Measurements from ENCODE around the gene ERLIN1.

The ERLIN1 gene

DNA sequence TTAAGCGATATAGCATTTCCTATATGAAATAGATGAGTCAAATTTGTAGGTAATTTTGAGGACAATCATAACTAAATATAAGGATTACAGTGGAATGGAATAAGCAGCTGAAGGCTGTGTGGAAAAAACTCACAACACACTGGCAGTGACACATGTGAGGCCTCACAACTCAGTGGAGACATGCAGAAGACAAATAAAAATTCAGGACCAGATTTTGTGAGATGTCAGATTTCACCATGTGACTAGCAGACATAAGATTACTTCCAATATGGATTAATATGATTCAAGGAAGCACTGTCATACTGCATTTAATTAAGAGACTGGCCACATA lies 17.6 kb downstream of the ERLIN1 start:
- DNase-seq, result no peak

DNA sequence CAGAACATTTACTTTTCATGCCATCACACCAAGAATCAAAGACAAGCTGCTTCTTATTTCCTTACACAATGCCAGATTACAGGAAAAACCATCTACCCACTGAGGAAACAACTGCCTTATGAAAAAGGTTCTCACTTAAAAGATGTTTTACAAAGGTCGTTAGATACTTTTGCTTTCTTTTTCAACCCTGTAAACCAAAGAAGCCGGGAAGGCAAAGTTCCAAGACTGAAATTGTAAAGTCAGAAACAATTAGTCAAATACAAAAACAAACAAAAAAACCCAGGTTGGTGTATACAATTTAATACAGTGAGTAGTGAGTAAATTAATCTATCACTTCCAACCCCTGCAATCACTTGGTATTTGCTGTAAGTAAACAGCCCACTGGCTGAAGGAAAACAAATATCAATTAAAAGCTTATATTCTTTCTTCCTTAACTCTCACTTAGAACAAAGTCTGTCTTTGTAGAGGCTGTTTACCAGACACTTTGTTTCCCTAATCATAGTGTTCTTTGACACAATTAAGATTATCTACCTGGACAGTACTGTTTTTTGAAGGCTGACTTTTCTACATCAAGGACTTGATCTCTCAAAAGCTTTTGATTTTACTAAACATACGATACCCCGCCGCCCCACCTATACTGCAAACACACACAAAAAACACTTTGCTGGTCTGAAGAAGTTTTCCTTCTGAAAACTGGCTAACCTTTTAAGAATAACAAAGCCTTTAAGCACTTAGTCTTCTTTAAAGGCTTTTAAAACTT lies 18.1 kb downstream of the ERLIN1 start:
- DNase-seq, result no peak

DNA sequence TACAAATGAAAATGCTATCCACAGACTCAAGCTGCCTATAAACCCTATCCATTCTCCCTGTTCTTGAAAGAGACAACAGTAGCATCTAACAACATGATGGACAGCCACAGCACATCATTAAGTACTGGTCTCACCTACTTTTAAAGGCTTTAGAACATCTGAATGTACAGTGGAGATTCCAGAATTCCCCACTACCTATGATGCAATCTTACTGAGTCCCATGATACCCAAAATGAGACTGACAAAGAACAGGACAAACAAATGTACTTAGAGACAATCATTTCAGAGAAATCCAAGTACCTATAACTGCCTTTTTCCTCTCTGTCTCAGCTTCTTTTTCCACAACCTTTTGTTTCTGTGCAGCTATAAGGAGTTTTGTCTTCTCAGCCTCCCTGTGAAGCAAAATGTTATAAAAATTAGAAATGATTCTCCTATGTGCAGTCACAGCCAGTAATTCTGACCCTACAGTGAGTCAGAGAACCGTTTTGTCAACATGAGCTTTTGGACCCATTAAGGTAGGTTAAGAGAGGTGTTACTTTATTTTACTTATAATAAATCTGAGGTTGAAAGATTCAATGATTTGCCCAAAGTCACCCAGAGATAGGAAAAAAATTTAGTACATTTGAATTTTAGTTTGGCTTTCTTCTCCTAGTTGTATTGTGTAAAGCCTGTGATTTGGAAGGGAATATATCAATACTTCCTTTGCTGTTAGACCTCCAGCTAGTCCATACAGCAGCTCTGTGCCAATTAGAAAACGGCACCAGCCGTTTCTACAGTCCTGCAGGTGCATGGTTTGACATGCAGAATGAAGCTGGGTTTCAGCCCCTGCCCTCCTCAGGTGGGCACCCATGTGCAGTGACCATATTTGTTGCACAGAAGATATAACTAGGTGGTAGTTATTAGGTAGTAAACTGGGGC lies 21.9 kb downstream of the ERLIN1 start:
- no peak for DNase-seq

DNA sequence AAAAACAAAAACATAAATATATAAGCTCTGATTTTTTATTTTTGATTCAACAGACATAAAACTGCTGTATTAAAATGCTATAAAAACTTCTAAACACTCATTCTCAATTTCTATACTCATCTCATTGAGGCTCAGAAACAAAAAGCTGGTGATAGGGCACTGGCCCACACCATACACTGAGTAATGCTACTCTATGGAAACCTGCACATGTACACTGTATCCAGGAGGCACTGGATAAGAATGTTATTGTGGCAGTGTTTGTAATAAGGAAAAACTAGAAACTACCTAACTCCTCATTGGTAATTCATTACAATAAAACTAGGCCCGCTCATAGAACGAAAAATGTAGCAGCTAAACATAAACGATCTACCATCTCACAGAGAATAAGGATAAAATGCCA lies 23.1 kb downstream of the ERLIN1 start:
- DNase-seq, result no peak

DNA sequence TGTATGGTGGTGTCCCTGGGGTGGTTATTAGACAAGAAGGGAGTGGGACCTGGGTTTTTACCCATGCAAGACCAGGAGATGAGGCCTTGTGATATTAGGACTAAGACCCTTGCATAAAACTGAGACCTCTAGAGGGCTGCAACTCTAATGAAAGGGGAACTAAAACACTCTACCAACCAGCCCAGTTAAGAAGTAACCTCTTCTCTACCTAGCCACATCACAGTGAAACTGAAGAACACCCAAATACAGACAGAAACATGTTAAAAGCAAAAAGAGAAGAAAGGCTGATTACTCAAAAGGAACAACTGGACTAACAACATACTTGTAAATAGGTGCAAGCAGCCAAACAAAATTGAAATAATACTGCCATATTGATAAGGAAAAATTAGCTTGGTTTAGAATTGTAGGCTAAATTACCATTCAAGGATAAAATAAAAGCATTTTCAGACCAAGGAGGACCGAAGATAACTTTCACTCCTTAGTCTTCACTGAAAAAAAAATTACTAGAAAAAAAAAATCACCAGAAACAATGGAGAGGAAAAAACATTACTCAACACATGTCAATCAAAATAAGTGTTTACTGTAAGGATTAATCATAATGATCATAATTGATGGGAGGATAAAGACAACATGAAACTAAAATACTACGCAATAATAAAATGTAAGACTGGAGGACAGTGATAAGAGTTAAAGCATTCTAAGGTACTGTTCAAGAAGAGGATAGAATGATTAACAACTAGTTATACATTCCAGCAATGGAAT lies 27.6 kb downstream of the ERLIN1 start:
- no peak for DNase-seq

DNA sequence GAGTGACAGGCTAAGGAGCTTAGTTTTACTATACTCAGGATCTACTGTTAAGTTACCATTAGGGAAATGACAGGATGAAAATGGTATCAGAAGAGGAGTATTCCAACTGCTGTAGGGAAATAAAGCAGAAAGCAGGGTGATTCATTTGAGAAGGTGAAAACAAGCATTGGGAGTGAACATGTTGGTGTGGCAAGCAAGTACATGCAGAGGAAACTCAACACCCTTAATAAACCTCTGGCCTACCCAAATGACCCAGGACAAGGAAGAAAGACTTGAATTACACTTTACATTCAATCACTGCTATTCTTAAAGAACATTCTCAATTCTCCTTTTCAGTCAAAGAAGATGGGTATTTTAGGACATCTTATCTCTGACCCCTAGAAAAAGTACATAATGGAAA lies 28.7 kb downstream of the ERLIN1 start:
- no peak for DNase-seq

DNA sequence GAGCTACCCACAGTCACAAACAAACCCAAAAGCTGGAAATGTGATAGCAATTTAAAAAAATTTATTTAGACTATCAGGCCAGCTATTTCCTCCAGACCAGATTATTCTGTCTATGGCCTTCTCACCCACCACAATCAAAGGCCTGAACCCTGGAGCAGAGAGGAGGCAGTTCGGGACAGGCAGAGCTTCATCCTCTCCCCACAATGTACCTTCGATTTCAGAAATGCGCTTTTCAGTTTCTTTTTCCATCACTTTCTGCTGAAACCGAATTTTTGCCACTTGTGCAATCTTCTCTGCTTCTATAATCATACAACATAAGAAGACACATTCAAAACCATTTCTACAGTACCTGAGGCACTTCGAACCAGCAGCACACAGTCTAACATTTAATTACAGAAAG lies 29.9 kb downstream of the ERLIN1 start:
- no peak for DNase-seq

DNA sequence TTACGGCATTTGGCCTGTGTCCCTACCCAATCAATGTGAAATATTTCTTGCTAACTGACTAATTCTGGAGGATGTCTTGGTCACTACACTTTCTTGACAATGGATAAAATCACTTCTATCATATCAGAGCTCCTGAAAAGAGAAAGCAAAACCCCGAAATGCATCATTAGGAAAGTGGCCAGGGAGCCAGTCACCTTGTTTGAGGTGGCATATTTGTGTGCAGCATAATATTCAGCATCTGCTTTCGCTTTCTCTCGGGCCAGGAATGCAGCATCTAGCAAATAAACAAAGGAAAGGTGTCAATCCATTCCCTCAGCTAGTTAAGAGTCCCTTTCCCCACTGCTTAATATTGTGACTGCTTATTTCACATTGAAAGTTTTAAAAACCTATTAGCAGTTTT lies 31.2 kb downstream of the ERLIN1 start:
- DNase-seq, result no peak

DNA sequence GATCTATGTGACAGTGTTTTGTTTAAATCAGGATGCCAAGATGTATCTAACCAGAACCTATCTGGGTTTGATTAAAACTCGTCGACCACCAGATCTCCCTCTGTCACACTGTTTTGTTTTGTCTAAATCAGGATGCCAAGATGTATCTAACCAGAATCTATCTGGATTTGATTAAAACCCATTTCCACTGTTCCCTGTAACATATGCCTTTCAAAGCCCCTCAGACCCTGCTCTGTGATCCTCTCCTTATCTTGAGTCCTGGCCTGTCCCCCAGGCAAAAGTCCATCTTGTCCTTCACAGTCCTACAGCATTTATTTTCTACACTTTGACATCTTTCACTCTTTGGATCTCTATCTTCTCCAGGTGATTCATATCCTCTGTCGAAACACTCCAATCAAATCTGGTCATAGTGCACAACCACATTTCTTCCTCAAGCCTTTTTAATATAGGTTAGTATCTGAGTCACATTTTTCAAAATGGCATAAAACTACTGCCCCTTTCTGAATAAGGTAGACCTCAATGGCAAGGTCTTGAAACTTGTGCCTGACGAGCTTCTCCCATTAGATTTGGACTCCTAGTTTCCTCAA lies 32.5 kb downstream of the ERLIN1 start:
- no peak for DNase-seq

DNA sequence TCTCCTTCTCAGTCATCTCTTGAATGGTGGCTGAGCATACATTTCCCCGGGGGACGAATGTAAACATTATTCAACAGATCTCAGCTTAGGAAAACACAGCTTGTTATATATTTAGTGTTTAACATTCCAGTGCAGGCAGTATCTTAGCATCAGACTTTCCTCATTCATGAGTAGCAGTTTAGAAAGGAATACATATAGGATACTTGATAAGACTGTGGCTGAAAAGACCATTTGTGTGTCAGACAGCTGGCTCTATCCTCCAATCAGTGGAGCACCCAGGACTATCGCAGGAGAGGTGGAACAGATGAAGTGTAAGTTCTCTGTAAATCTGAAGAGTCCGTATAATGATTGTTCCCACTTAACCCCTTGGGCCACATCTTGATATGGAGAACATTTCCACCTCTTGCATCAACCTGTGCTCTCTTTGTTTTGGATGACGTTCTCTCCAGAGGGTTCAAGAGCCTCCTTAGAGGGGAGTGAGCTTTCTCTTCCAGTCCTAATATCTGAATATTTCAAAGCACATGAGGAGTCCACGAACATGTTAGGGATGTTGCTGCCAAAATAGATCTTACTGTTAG lies 34.0 kb downstream of the ERLIN1 start:
- DNase-seq, result no peak

DNA sequence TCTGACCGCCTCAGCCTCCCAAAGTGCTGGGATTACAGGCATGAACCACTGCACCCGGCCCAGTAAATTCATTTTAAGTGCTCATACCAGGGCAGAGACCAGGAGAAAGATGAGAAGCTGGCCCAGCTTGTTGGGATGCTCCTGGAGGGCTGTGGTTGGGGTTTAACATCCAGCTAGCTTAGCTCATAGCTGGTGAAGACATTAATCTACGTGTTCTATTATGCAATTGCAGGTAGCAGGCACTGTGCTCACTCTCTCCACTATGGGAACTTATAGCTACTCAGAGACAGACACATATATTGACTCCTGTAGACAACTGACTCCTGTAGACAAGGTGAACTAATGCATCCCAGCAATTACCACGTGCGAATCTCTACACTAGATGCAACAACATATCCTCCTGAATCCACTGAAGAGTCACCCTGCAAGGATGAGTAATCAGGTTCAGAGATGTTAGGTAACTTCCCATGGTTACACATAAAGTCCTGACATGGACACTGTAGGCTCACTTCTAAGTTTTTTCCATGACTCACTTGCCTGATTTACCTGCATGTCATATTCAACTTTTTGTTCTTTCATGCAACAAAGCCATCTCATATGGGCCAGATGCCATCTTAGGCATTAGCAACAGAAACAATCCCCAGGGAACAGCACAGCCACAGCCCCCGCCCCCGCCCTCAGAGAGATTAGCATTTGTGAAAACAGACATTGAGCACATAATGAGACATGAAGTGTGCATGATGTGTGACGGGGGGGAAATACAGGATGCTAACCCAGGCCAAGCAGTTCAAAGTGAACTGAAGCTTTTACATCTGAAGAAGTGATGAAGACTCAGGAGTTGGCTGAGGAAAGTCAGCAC lies 37.2 kb downstream of the ERLIN1 start:
- no peak for DNase-seq

DNA sequence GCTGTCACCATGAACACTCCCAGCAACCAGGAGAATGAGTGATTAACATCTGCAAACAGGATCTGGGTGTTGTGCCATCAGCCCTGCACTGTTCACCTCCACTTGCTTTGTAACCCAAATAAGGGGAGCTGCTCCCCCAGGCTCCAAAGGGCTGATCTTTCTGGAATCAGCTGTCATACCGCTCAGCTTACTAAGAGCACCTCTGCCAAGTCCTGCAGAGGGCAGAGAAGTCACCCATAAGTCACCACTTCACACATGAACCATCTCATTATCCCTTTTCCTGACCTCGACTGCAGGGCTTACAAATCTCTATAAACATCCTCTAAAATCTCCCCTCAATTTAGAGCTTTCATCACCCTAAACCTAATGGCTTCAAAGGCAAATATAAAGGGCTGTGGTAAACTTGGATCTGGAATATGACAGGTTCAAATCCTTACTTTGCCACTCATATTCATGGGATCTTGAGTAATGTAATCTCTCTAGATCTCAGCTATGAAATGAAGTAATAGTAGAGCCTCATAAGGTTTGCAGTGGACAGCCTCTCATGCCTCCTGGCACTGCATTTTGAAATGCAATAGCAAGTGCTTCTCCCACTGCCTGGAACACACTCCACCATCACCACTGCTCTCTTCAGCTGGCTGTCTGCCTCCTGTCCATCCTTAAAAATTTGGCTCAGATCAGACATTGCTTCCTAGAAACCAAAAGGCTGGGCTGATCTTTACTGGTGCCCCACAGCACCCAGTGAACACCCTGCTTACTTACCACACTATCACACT lies 38.8 kb downstream of the ERLIN1 start:
- no peak for DNase-seq

DNA sequence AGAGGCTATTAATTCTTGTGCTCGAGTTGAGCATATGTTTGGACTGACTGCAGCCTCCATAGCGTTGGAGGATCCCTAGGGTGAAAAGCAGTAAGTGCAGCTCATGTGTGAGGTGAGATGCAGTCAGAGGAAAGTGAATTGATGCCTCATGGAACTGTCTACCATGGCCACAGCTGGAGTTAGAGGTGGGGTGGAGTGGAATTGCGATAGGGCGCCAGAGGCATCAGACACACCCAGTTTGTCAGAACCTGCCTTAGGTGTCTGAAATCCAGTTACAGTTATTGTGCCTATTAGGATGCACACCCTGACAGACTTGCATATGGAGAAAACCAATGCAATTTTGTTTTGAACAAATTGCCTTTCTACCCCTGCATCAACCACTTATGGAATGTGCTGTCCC lies 39.4 kb downstream of the ERLIN1 start:
- DNase-seq, result no peak

DNA sequence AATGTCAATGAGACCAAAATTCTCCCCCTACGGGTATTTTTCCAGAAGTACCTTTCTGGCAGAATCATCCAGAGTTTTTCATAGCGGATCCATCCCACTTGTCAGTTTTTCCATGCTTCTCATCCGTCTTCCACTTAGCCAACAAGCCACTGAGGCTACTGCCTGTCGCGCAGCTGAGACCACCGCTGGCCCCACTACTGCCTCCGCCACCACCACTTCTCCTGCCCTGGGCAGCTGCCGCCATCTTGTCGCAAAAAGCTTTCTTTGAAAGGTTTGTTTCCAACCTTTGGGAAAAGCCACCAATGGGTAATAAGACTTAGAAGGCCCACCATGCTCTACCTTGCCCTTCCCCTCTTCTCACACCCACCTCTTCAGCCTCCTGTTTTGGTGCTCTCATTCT lies 42.1 kb downstream of the ERLIN1 start:
- DNase-seq, result no peak

DNA sequence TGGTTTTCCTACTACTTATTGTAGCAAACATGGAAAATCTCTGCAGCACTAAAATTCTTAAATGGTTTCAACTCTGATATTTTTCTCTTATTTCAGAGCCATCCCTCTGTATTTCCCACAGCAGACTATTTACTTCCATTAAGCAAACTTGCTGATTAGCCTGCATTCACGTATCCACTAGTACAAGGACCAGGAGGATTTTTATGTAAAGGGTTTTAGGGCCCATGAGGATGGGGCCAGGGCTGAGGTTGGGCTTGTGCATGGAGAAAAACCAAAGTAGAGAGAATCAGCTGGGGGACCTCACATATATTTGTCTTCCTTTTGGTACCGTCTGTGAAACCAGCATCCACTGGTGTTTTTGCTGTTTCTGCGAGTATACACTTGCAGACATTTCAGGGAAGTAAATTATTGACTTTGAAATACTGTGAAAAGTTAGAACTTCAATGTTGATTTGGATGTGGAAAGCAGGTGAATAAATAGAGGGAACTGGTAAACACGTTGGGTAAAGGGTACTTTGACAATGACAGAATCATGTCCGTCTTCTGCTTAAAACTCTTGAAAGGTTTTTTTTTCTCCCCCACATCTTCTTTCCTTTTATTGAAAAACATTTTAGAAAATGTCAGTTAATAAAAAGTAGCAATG lies 44.3 kb downstream of the ERLIN1 start:
- no peak for DNase-seq

DNA sequence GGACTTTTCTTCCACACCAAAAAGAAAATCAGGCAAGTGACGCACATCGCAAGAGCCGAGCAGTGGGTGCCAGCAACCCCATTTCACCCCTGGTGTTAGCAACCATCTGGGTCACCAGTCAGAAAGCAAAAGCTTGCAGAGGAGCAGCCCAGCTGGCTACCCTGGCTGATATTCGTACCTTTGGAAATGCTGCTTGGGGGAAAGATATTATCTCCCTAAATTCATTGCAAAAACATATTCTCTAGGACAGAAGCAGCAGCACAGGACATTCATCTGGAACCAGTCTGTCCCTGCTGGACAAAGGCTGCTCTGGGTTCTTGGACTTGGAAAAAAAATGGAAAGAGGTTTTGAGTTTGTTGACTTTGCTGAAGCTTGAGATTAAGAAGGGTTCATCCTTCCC lies 45.8 kb downstream of the ERLIN1 start:
- DNase-seq, result no peak

DNA sequence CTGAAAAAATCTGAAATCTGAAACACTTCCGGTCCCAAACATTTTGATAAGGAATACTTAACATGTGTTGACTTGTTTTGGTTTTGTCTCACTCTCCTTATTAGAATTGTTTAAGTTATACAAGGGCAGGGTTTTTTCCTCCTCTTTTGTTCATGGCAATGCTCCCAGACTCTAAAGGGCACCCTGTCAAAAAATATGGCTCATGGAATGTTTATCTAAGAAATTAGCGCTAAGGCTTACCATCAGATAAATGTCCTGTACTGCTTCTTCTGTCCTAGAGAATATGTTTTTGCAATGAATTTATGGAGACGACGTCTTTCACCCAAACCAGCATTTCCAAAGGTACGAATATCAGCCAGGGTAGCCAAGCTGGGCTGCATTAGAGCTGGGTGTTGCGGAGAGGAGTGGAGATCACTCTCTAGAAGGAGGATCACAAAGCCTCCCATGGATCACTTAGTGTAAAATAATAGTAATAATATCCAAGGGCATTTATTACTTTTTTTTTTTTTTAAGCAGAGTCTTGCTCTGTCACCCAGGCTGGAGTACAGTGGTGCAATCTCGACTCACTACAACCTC lies 46.8 kb downstream of the ERLIN1 start:
- no peak for DNase-seq

DNA sequence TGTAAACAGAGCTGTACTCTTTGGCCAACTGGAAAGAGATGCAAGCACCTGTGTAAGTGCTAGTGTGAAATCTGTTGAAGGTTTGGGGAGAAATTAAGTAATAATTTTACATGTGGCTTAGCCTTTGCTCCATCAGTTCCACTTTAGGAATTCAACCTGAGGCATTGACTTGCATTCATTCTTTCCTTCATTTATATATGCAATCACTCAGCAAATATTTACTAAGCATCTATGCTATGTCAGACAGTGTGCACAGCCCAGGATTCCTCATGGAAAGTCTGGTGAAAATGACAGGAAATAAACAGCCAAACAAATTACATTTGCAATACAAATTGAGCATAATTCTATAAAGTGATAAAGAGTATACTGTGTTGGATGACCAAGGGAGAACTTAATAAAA lies 50.3 kb downstream of the ERLIN1 start:
- no peak for DNase-seq

DNA sequence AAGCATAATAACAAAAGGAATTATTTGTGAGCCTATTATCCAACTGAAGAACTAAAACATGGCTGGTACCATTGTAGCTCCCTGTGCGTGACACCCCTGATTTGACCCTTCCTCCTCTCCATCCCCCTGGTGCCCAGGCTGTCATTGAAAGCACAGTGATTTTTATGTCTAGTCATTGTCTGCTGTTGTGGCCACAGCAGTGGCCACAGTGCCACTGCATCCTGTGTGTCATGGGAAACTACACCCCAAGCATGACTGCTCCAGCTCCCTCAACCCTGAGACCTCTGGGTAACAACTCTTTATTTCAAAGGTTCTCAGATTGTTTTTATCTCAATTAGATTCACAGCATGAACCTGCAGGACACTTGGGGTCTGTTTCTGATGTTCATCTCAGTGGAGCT lies 52.0 kb downstream of the ERLIN1 start:
- DNase-seq, result no peak

DNA sequence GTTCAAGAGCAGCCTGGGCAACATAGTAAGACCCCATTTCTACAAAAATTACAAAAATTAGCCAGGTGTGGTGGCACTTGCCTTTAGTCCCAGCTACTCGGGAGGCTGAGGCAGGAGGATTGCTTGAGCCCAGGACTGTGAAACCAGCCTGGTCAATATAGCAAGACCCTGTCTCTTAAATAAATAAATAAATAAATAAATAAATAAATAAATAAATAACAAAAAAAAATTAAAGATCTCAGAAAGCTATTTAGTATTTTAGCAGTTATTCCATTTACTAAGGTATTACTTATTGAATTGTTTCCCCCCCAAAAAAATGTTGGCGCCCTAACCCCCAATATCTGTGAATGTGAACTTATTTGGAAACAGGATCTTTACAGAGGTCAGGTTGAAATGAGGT lies 53.4 kb downstream of the ERLIN1 start:
- DNase-seq, result no peak

Measured in hematopoietic multipotent progenitor cell treated with erythropoietin and hydrocortisone succinate and interleukin-3 and kit ligand, for 8 days (in vitro differentiated cells).